ENCODE measurements around the gene ENO1.

Gene ENO1

GRCh38 chr1:8844501-8845006 is 33.9 kb downstream of the ENO1 start:
- Histone ChIP-seq H3K9me3 (replicated peaks in 1 of 2; ENCODE audit: control insufficient read depth in 2 of 2, insufficient read depth in 1 of 2, low read depth in 1 of 2, low read length in 2 of 2) (peaks cover 3% of the 10 kb centered on the region in 2 donors), H3K4me2 (ENCODE audit: insufficient read depth, low read length, poor library complexity, severe bottlenecking) (no peak overlapping the region), H3K79me1 (ENCODE audit: low read depth, low read length) (no peaks in the 10 kb centered on the region), H2AFZ (ENCODE audit: low read length) (no peak overlapping the region), H3K27me3 (ENCODE audit: control insufficient read depth in 3 of 3, insufficient read depth in 3 of 3, low read depth in 1 of 3, low read length in 3 of 3) (no peaks in the 10 kb centered on the region), H2BK120ac (ENCODE audit: low read depth, low read length) (peak overlapping the region; percentile 22), H2AK5ac (ENCODE audit: low read depth, low read length) (no peak overlapping the region), H3K4me1 (ENCODE audit: control insufficient read depth in 2 of 2, insufficient read depth in 1 of 2, low read depth in 1 of 2, low read length in 2 of 2) (peaks cover 0 to 4% of the 10 kb centered on the region in 2 donors), H3K36me3 (replicated peaks in 1 of 2; ENCODE audit: control insufficient read depth in 2 of 2, insufficient read depth in 2 of 2, low read length in 2 of 2) (no peaks in the 10 kb centered on the region), H4K91ac (ENCODE audit: low read depth, low read length, poor library complexity) (no peak overlapping the region), H4K8ac (ENCODE audit: low read depth, low read length) (no peak overlapping the region), H3K18ac (ENCODE audit: low read length) (no peak overlapping the region), H3K4me3 (ENCODE audit: low read length in 2 of 2) (no peak overlapping the region), H2BK12ac (ENCODE audit: low read length) (no peak overlapping the region), H3K23ac (ENCODE audit: low read depth, low read length, poor library complexity) (no peak overlapping the region), H2BK15ac (ENCODE audit: low read length) (no peak overlapping the region), H3K27ac (replicated peaks; ENCODE audit: low read length) (no peak overlapping the region), H3K4ac (ENCODE audit: low read length) (no peak overlapping the region), H3K14ac (ENCODE audit: low read length) (no peak overlapping the region), H2BK5ac (ENCODE audit: low read length) (no peak overlapping the region), H3K9ac (ENCODE audit: low read depth, low read length, poor library complexity) (no peak overlapping the region)
- no peak for DNase-seq (ENCODE audit: low spot score)
- WGBS, 2 donors (ENCODE audit: extremely low coverage in 2 of 2, insufficient read length in 2 of 2, insufficient replicate concordance in 1 of 2), result no CpG with 5 or more reads among the region's 7 CpGs

- H3K9me3 ChIP-seq (replicated peaks in 1 of 2; ENCODE audit: control insufficient read depth in 2 of 2, insufficient read depth in 1 of 2, low read depth in 1 of 2, low read length in 2 of 2), result peaks cover 3% of the 10 kb centered on the region in 2 donors
- H3K4ac ChIP-seq (ENCODE audit: low read length), result no peak overlapping the region
- no peaks in the 10 kb centered on the region for H3K79me1 ChIP-seq (ENCODE audit: low read depth, low read length)
- DNase-seq (ENCODE audit: low spot score), result no peak
- no peak overlapping the region for H3K4me3 ChIP-seq (ENCODE audit: low read length in 2 of 2)
- H2BK120ac ChIP-seq (ENCODE audit: low read depth, low read length), result no peak overlapping the region
- H2BK5ac ChIP-seq (ENCODE audit: low read length), result no peak overlapping the region
- H3K14ac ChIP-seq (ENCODE audit: low read length), result no peak overlapping the region
- H3K18ac ChIP-seq (ENCODE audit: low read length), result no peak overlapping the region
- no peak overlapping the region for H2BK12ac ChIP-seq (ENCODE audit: low read length)
- no peaks in the 10 kb centered on the region for H3K4me1 ChIP-seq (ENCODE audit: control insufficient read depth in 2 of 2, insufficient read depth in 1 of 2, low read depth in 1 of 2, low read length in 2 of 2)
- H2AK5ac ChIP-seq (ENCODE audit: low read depth, low read length), result no peak overlapping the region
- peak overlapping the region; percentile 83 for H2BK15ac ChIP-seq (ENCODE audit: low read length)
- H2AFZ ChIP-seq (ENCODE audit: low read length), result no peak overlapping the region
- no peak overlapping the region for H4K91ac ChIP-seq (ENCODE audit: low read depth, low read length, poor library complexity)
- WGBS, 2 donors (ENCODE audit: extremely low coverage in 2 of 2, insufficient read length in 2 of 2, insufficient replicate concordance in 1 of 2), result no CpG with 5 or more reads among the region's 3 CpGs
- no peak overlapping the region for H3K23ac ChIP-seq (ENCODE audit: low read depth, low read length, poor library complexity)
- H3K9ac ChIP-seq (ENCODE audit: low read depth, low read length, poor library complexity), result no peak overlapping the region
- H3K36me3 ChIP-seq (replicated peaks in 1 of 2; ENCODE audit: control insufficient read depth in 2 of 2, insufficient read depth in 2 of 2, low read length in 2 of 2), result no peaks in the 10 kb centered on the region
- H3K4me2 ChIP-seq (ENCODE audit: insufficient read depth, low read length, poor library complexity, severe bottlenecking), result no peak overlapping the region
- no peak overlapping the region for H3K27ac ChIP-seq (replicated peaks; ENCODE audit: low read length)
- H3K27me3 ChIP-seq (ENCODE audit: control insufficient read depth in 3 of 3, insufficient read depth in 3 of 3, low read depth in 1 of 3, low read length in 3 of 3), result no peaks in the 10 kb centered on the region
- no peak overlapping the region for H4K8ac ChIP-seq (ENCODE audit: low read depth, low read length)
Observed at GRCh38 chr1:8841395-8841794, 37.1 kb downstream of the ENO1 start.

- no peak overlapping the region for H2BK15ac ChIP-seq (ENCODE audit: low read length)
- H4K8ac ChIP-seq (ENCODE audit: low read depth, low read length), result no peak overlapping the region
- DNase-seq (ENCODE audit: low spot score), result no peak
- no peak overlapping the region for H3K23ac ChIP-seq (ENCODE audit: low read depth, low read length, poor library complexity)
- no peak overlapping the region for H4K91ac ChIP-seq (ENCODE audit: low read depth, low read length, poor library complexity)
- H3K27ac ChIP-seq (replicated peaks; ENCODE audit: low read length), result no peak overlapping the region
- no peak overlapping the region for H3K4ac ChIP-seq (ENCODE audit: low read length)
- no peak overlapping the region for H3K18ac ChIP-seq (ENCODE audit: low read length)
- H3K36me3 ChIP-seq (replicated peaks in 1 of 2; ENCODE audit: control insufficient read depth in 2 of 2, insufficient read depth in 2 of 2, low read length in 2 of 2), result no peaks in the 10 kb centered on the region
- no peak overlapping the region for H2AFZ ChIP-seq (ENCODE audit: low read length)
- no peak overlapping the region for H3K14ac ChIP-seq (ENCODE audit: low read length)
- WGBS, 2 donors (ENCODE audit: extremely low coverage in 2 of 2, insufficient read length in 2 of 2, insufficient replicate concordance in 1 of 2), result no CpG with 5 or more reads among the region's 7 CpGs
- peaks cover 0 to 2% of the 10 kb centered on the region in 2 donors for H3K4me1 ChIP-seq (ENCODE audit: control insufficient read depth in 2 of 2, insufficient read depth in 1 of 2, low read depth in 1 of 2, low read length in 2 of 2)
- H3K79me1 ChIP-seq (ENCODE audit: low read depth, low read length), result no peaks in the 10 kb centered on the region
- H2BK12ac ChIP-seq (ENCODE audit: low read length), result no peak overlapping the region
- no peak overlapping the region for H3K4me2 ChIP-seq (ENCODE audit: insufficient read depth, low read length, poor library complexity, severe bottlenecking)
- H3K4me3 ChIP-seq (ENCODE audit: low read length in 2 of 2), result no peak overlapping the region
- H2BK5ac ChIP-seq (ENCODE audit: low read length), result no peak overlapping the region
- no peak overlapping the region for H2AK5ac ChIP-seq (ENCODE audit: low read depth, low read length)
- H3K9ac ChIP-seq (ENCODE audit: low read depth, low read length, poor library complexity), result no peak overlapping the region
- H3K27me3 ChIP-seq (ENCODE audit: control insufficient read depth in 3 of 3, insufficient read depth in 3 of 3, low read depth in 1 of 3, low read length in 3 of 3), result no peaks in the 10 kb centered on the region
- peaks cover 3% of the 10 kb centered on the region in 2 donors for H3K9me3 ChIP-seq (replicated peaks in 1 of 2; ENCODE audit: control insufficient read depth in 2 of 2, insufficient read depth in 1 of 2, low read depth in 1 of 2, low read length in 2 of 2)
- H2BK120ac ChIP-seq (ENCODE audit: low read depth, low read length), result no peak overlapping the region
Observed at GRCh38 chr1:8839990-8840389, 38.5 kb downstream of the ENO1 start.

- H3K27me3 ChIP-seq (ENCODE audit: control insufficient read depth in 3 of 3, insufficient read depth in 3 of 3, low read depth in 1 of 3, low read length in 3 of 3), result no peaks in the 10 kb centered on the region
- no peak overlapping the region for H2BK12ac ChIP-seq (ENCODE audit: low read length)
- no peak overlapping the region for H4K8ac ChIP-seq (ENCODE audit: low read depth, low read length)
- H3K27ac ChIP-seq (replicated peaks; ENCODE audit: low read length), result no peak overlapping the region
- H4K91ac ChIP-seq (ENCODE audit: low read depth, low read length, poor library complexity), result no peak overlapping the region
- DNase-seq (ENCODE audit: low spot score), result no peak
- H3K4ac ChIP-seq (ENCODE audit: low read length), result no peak overlapping the region
- peaks cover under 1 to 3% of the 10 kb centered on the region in 2 donors for H3K9me3 ChIP-seq (replicated peaks in 1 of 2; ENCODE audit: control insufficient read depth in 2 of 2, insufficient read depth in 1 of 2, low read depth in 1 of 2, low read length in 2 of 2)
- no CpG with 5 or more reads among the region's 14 CpGs for WGBS, 2 donors (ENCODE audit: extremely low coverage in 2 of 2, insufficient read length in 2 of 2, insufficient replicate concordance in 1 of 2)
- H3K14ac ChIP-seq (ENCODE audit: low read length), result no peak overlapping the region
- H3K4me3 ChIP-seq (ENCODE audit: low read length in 2 of 2), result no peak overlapping the region
- no peak overlapping the region for H2BK5ac ChIP-seq (ENCODE audit: low read length)
- no peak overlapping the region for H2BK120ac ChIP-seq (ENCODE audit: low read depth, low read length)
- no peaks in the 10 kb centered on the region for H3K36me3 ChIP-seq (replicated peaks in 1 of 2; ENCODE audit: control insufficient read depth in 2 of 2, insufficient read depth in 2 of 2, low read length in 2 of 2)
- H3K4me2 ChIP-seq (ENCODE audit: insufficient read depth, low read length, poor library complexity, severe bottlenecking), result no peak overlapping the region
- no peak overlapping the region for H3K23ac ChIP-seq (ENCODE audit: low read depth, low read length, poor library complexity)
- H3K79me1 ChIP-seq (ENCODE audit: low read depth, low read length), result no peaks in the 10 kb centered on the region
- no peak overlapping the region for H3K18ac ChIP-seq (ENCODE audit: low read length)
- H2AFZ ChIP-seq (ENCODE audit: low read length), result peak overlapping the region; percentile 76
- H2BK15ac ChIP-seq (ENCODE audit: low read length), result no peak overlapping the region
- no peak overlapping the region for H2AK5ac ChIP-seq (ENCODE audit: low read depth, low read length)
- H3K4me1 ChIP-seq (ENCODE audit: control insufficient read depth in 2 of 2, insufficient read depth in 1 of 2, low read depth in 1 of 2, low read length in 2 of 2), result peaks cover 0 to 2% of the 10 kb centered on the region in 2 donors
- H3K9ac ChIP-seq (ENCODE audit: low read depth, low read length, poor library complexity), result no peak overlapping the region
Observed at GRCh38 chr1:8835941-8836643, 42.4 kb downstream of the ENO1 start.
